Measurements from ENCODE around the gene PEX19. TPM values are rescaled to one million over a fixed set of nuclear protein-coding genes. Genes with fewer than 3 reads are reported as not detected.
A peak's percentile ranks its signal among the peaks of the same experiment; 100 is the strongest.

PEX19 gene
- total and polyA plus RNA-seq, 2 donors, result 20.7 to 29.0 TPM

GRCh38 chr1:160309571-160309970 is 24.6 kb upstream of the PEX19 start:
- WGBS, result 98% methylated on average over 1 of the region's 1 CpG
- peaks cover 0 to 3% of the 10 kb centered on the region in 2 donors for H3K9me3 ChIP-seq (ENCODE audit: control insufficient read depth in 2 of 2, insufficient read depth in 1 of 2, low read length in 1 of 2)
- no peak overlapping the region for H3K4me3 ChIP-seq (ENCODE audit: low read length in 2 of 2)
- peaks cover 65 to 92% of the 10 kb centered on the region in 2 donors for H3K36me3 ChIP-seq (ENCODE audit: control insufficient read depth in 2 of 2, insufficient read depth in 2 of 2, low read length in 1 of 2)
- H3K4me1 ChIP-seq (ENCODE audit: control insufficient read depth in 2 of 2, insufficient read depth in 2 of 2, low read length in 2 of 2), result no peaks in the 10 kb centered on the region
- no peaks in the 10 kb centered on the region for H3K27me3 ChIP-seq (ENCODE audit: control insufficient read depth in 2 of 2, insufficient read depth in 1 of 2, low read length in 1 of 2)
- DNase-seq (ENCODE audit: low read depth in 6 of 9, low spot score in 9 of 9), result no peak
- H3K27ac ChIP-seq (ENCODE audit: low read depth in 1 of 2, low read length in 1 of 2), result no peak overlapping the region

DNA sequence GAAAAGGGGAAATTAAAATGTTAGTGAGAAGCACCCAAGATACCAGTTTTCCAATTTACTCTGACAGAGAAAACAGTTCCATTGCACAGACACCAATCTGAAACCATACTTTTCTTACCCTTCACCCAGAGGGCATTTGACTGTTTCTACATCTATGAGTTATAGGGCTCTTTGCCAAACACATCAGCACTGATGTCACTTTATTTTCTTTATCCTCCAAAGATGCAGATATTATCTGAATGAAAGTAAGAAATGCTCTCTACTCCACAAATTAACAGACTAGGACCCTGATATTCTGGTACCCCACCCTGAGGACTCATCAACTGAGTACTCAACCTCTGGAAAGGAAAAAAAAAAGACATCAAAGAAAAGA is 24.2 kb upstream of the PEX19 start:
- no peaks in the 10 kb centered on the region for H3K4me1 ChIP-seq (ENCODE audit: control insufficient read depth in 2 of 2, insufficient read depth in 2 of 2, low read length in 2 of 2)
- H3K9me3 ChIP-seq (ENCODE audit: control insufficient read depth in 2 of 2, insufficient read depth in 1 of 2, low read length in 1 of 2), result peaks cover 0 to 3% of the 10 kb centered on the region in 2 donors
- no peak overlapping the region for H3K4me3 ChIP-seq (ENCODE audit: low read length in 2 of 2)
- peaks cover 66 to 88% of the 10 kb centered on the region in 2 donors for H3K36me3 ChIP-seq (ENCODE audit: control insufficient read depth in 2 of 2, insufficient read depth in 2 of 2, low read length in 1 of 2)
- DNase-seq (ENCODE audit: low read depth in 6 of 9, low spot score in 9 of 9), result no peak
- no peaks in the 10 kb centered on the region for H3K27me3 ChIP-seq (ENCODE audit: control insufficient read depth in 2 of 2, insufficient read depth in 1 of 2, low read length in 1 of 2)
- no peak overlapping the region for H3K27ac ChIP-seq (ENCODE audit: low read depth in 1 of 2, low read length in 1 of 2)

DNA sequence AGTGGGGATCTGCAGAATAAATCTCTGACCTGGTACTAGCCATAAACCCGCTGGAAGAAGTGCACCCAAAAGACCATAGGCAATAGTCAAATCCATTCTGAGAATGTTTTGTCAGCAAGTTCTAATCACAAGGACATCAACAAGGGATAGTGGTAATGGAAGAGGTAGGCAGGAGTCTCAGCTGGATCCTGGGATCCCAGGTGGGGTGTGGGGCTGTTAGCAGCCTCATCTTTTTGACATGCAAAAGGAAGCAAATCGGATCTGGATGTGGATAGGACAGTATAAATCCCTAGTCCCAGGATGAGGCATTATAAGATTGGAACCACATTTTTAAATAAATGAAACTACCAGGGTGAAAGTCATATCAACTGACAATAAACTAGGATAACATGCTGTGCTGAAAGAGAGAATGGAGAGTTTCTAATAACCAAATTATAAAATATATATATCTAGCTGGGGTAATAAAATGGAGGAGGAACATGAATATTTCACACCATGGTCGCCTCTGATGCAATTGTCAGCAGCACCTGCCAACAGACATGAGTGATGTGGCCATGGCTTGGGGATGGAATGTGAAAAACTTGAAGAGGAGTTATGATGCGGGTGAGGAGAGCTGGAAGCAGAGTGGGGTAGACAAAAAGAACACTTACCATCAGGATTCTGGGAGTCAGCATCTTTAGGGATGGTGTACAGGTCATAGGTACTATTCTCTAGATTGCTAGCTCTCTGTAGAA is 23.7 kb upstream of the PEX19 start:
- no peaks in the 10 kb centered on the region for H3K4me1 ChIP-seq (ENCODE audit: control insufficient read depth in 2 of 2, insufficient read depth in 2 of 2, low read length in 2 of 2)
- H3K27ac ChIP-seq (ENCODE audit: low read depth in 1 of 2, low read length in 1 of 2), result no peak overlapping the region
- no peak for DNase-seq (ENCODE audit: low read depth in 6 of 9, low spot score in 9 of 9)
- H3K36me3 ChIP-seq (ENCODE audit: control insufficient read depth in 2 of 2, insufficient read depth in 2 of 2, low read length in 1 of 2), result peaks cover 65 to 89% of the 10 kb centered on the region in 2 donors
- H3K9me3 ChIP-seq (ENCODE audit: control insufficient read depth in 2 of 2, insufficient read depth in 1 of 2, low read length in 1 of 2), result peaks cover 0 to 3% of the 10 kb centered on the region in 2 donors
- H3K27me3 ChIP-seq (ENCODE audit: control insufficient read depth in 2 of 2, insufficient read depth in 1 of 2, low read length in 1 of 2), result no peaks in the 10 kb centered on the region
- H3K4me3 ChIP-seq (ENCODE audit: low read length in 2 of 2), result no peak overlapping the region
- whole genome bisulfite sequencing, result 98% methylated on average over 4 of the region's 4 CpGs

- WGBS, result 98% methylated on average over 13 of the region's 13 CpGs
- H3K27me3 ChIP-seq (ENCODE audit: control insufficient read depth in 2 of 2, insufficient read depth in 1 of 2, low read length in 1 of 2), result no peaks in the 10 kb centered on the region
- H3K4me3 ChIP-seq (ENCODE audit: low read length in 2 of 2), result no peak overlapping the region
- peaks cover 0 to 3% of the 10 kb centered on the region in 2 donors for H3K9me3 ChIP-seq (ENCODE audit: control insufficient read depth in 2 of 2, insufficient read depth in 1 of 2, low read length in 1 of 2)
- H3K27ac ChIP-seq (ENCODE audit: low read depth in 1 of 2, low read length in 1 of 2), result no peak overlapping the region
- DNase-seq (ENCODE audit: low read depth in 6 of 9, low spot score in 9 of 9), result no peak
- H3K4me1 ChIP-seq (ENCODE audit: control insufficient read depth in 2 of 2, insufficient read depth in 2 of 2, low read length in 2 of 2), result no peaks in the 10 kb centered on the region
- H3K36me3 ChIP-seq (ENCODE audit: control insufficient read depth in 2 of 2, insufficient read depth in 2 of 2, low read length in 1 of 2), result peaks cover 65 to 79% of the 10 kb centered on the region in 2 donors
Observed at GRCh38 chr1:160307118-160307791, 22.3 kb upstream of the PEX19 start.

DNA sequence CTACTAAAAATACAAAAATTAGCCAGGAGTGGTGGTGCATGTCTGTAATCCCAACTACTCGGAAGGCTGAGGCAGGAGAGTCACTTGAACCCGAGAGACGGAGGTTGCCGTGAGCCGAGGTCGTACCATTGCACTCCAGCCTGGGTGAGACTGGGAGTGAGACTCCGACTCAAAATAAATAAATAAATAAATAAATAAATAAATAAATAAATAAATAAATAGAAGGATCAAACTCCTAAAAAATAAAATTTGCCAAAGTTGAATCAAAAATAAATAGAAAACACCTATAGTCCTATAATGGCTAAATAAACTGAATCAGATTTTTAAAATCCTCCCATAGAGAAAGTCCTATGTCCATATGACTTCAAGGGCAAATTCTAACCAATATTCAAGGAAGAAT is 15.2 kb upstream of the PEX19 start:
- peaks cover 55 to 63% of the 10 kb centered on the region in 2 donors for H3K36me3 ChIP-seq (ENCODE audit: control insufficient read depth in 2 of 2, insufficient read depth in 2 of 2, low read length in 1 of 2)
- no peak overlapping the region for H3K4me3 ChIP-seq (ENCODE audit: low read length in 2 of 2)
- no peaks in the 10 kb centered on the region for H3K27me3 ChIP-seq (ENCODE audit: control insufficient read depth in 2 of 2, insufficient read depth in 1 of 2, low read length in 1 of 2)
- DNase-seq (ENCODE audit: low read depth in 6 of 9, low spot score in 9 of 9), result no peak
- WGBS, result 83% methylated on average over 7 of the region's 7 CpGs
- no peaks in the 10 kb centered on the region for H3K4me1 ChIP-seq (ENCODE audit: control insufficient read depth in 2 of 2, insufficient read depth in 2 of 2, low read length in 2 of 2)
- H3K27ac ChIP-seq (ENCODE audit: low read depth in 1 of 2, low read length in 1 of 2), result no peak overlapping the region
- H3K9me3 ChIP-seq (ENCODE audit: control insufficient read depth in 2 of 2, insufficient read depth in 1 of 2, low read length in 1 of 2), result no peaks in the 10 kb centered on the region

- 97% methylated on average over 1 of the region's 1 CpG for WGBS
Observed at GRCh38 chr1:160296036-160296435, 11.1 kb upstream of the PEX19 start.

DNA sequence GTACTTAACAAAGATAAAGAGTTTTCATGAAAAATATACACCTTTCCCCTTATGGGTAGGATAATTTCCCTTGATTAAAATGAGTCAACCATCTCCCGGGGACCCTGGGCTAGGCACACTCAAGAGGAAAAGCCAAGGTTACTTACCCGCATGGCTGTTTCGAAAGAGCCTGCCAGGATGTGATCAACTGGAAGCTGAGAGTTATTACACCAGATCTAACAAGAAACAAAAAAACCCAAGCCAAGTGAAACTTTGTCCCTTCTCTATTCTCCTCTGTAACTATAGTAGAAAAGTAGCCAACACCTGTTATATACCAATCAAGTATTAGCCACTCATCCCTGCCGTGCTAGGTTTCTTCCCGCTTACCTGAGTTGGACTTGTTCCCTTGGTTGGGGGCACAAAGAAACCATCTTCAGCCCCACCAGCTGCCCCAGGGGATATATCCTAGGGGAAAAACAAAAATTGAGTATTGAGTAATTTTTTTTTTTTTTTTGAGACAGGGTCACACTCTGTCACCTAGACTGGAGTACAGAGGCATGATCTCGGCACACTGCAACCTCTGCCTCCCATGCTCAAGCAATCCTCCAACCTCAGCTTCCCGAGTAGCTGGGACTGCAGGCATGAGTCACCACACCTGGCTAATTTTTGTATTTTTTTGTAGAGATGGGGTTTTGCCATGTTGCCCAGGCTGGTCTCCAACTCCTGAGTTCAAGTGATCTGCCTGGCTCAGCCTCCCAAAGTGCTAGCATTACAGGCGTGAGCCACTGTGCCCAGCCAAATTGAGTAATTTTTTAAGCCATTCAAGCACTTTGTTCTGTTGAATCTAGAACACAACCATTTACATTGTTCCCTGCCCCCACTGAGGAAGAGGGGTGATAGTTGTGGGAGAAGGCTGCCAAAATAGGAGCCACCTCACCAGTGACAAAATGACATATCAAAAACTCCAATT is 8.4 kb upstream of the PEX19 start:
- H3K27ac ChIP-seq (ENCODE audit: low read depth in 1 of 2, low read length in 1 of 2), result no peak overlapping the region
- DNase-seq (ENCODE audit: low read depth in 6 of 9, low spot score in 9 of 9), result no peak
- peaks cover 85 to 92% of the 10 kb centered on the region in 2 donors for H3K36me3 ChIP-seq (ENCODE audit: control insufficient read depth in 2 of 2, insufficient read depth in 2 of 2, low read length in 1 of 2)
- no peaks in the 10 kb centered on the region for H3K4me1 ChIP-seq (ENCODE audit: control insufficient read depth in 2 of 2, insufficient read depth in 2 of 2, low read length in 2 of 2)
- H3K4me3 ChIP-seq (ENCODE audit: low read length in 2 of 2), result no peak overlapping the region
- WGBS, result 97% methylated on average over 8 of the region's 8 CpGs
- no peaks in the 10 kb centered on the region for H3K27me3 ChIP-seq (ENCODE audit: control insufficient read depth in 2 of 2, insufficient read depth in 1 of 2, low read length in 1 of 2)
- no peaks in the 10 kb centered on the region for H3K9me3 ChIP-seq (ENCODE audit: control insufficient read depth in 2 of 2, insufficient read depth in 1 of 2, low read length in 1 of 2)

More at GRCh38 chr1:160296036-160296435, 11.1 kb upstream of the PEX19 start:
- DNase-seq (ENCODE audit: low read depth in 6 of 9, low spot score in 9 of 9), result no peak
- Histone ChIP-seq H3K4me1 (ENCODE audit: control insufficient read depth in 2 of 2, insufficient read depth in 2 of 2, low read length in 2 of 2) (no peaks in the 10 kb centered on the region), H3K27me3 (ENCODE audit: control insufficient read depth in 2 of 2, insufficient read depth in 1 of 2, low read length in 1 of 2) (no peaks in the 10 kb centered on the region), H3K27ac (ENCODE audit: low read depth in 1 of 2, low read length in 1 of 2) (no peak overlapping the region), H3K9me3 (ENCODE audit: control insufficient read depth in 2 of 2, insufficient read depth in 1 of 2, low read length in 1 of 2) (no peaks in the 10 kb centered on the region), H3K4me3 (ENCODE audit: low read length in 2 of 2) (no peak overlapping the region), H3K36me3 (ENCODE audit: control insufficient read depth in 2 of 2, insufficient read depth in 2 of 2, low read length in 1 of 2) (peaks cover 82 to 85% of the 10 kb centered on the region in 2 donors)

DNA sequence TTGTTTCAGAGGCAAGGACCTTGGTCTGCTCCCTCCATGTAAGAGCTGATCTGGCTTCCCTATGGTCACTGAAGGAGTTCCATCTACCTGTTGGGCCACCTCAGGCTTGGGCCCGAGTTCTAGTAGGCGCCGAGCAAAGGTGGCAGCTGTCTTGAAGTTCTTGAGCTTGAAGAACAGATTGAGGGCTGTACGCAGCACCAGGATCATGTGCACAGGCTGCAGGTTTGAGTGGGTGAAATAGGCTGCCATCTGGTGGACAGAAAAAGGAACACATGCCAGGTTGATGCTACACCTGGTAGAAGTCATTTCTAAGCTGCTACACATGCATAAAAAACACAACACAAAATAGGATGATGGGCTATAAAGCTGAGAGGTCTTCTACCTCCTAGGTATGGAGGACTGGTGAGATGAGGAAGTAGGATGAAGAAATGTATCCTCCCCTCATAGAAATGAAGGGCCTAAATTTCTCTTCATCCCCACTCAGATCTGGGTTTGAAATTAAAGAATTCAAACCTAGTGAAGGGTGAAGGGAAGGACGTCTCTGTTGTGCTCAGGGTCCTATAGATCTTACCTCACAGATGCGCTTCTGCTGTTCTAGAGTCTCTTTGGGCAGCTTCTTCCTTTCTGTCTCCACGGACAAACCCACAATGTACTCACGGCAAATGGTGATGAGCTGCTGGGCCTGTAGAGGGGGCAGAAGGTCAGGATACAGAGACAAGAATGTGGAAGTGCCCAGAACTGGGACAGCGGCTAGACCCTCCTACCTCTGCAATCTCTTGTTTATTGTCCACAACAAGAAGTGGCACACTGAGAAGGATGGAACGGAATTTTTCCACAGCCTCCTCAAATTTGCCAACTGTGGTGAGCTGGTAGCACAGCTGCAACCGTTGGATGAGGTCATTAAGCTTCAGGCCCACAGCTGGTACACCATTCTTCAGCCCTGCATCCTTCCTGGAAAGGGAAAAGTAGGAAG is 6.6 kb upstream of the PEX19 start:
- Histone ChIP-seq H3K27ac (ENCODE audit: low read depth in 1 of 2, low read length in 1 of 2) (no peak overlapping the region), H3K27me3 (ENCODE audit: control insufficient read depth in 2 of 2, insufficient read depth in 1 of 2, low read length in 1 of 2) (no peaks in the 10 kb centered on the region), H3K4me3 (ENCODE audit: low read length in 2 of 2) (no peak overlapping the region), H3K4me1 (ENCODE audit: control insufficient read depth in 2 of 2, insufficient read depth in 2 of 2, low read length in 2 of 2) (no peaks in the 10 kb centered on the region), H3K36me3 (ENCODE audit: control insufficient read depth in 2 of 2, insufficient read depth in 2 of 2, low read length in 1 of 2) (peaks cover 69 to 74% of the 10 kb centered on the region in 2 donors), H3K9me3 (ENCODE audit: control insufficient read depth in 2 of 2, insufficient read depth in 1 of 2, low read length in 1 of 2) (no peaks in the 10 kb centered on the region)
- WGBS, result 71% methylated on average over 11 of the region's 11 CpGs
- DNase-seq (ENCODE audit: low read depth in 6 of 9, low spot score in 9 of 9), result peak; percentile 33 to 84 (median 71)

All from thymus (tissue), 11 donors.